GM12878 (cell line): ENCODE results near the gene GPR4. TPM values are rescaled to one million over a fixed set of nuclear protein-coding genes. Genes with fewer than 3 reads are reported as not detected.

Source experiments
- ATF7 ChIP-seq: fragments of 450-650 bp; IDR thresholded peaks from 2 replicates; pipeline ENCODE4 v1.6.1; 2016; ENCODE audit warnings: low read depth, mild to moderate bottlenecking
- CBFB ChIP-seq: IDR thresholded peaks from 2 replicates; pipeline ENCODE4 v1.6.1; 2016; ENCODE audit warnings: antibody characterized with exemption, low read depth
- CBX5 ChIP-seq: sonication (generic); IDR thresholded peaks from 2 replicates; pipeline ENCODE4 v1.6.1; 2016; ENCODE audit warnings: low read depth, moderate library complexity, mild to moderate bottlenecking, inconsistent platforms
- EP300 ChIP-seq, 2 experiments: fragments of 150-350 bp in 1 of 2; IDR thresholded peaks; 2 replicates each; pipeline ENCODE4 v1.6.1; 2011 to 2012; ENCODE audit warnings: low read depth in 2 of 2, low read length in 2 of 2, borderline replicate concordance in 1 of 2, improper control_type of control experiment in 1 of 2, inconsistent platforms in 1 of 2; ENCODE audit not compliant: control insufficient read depth in 1 of 2
- ETV6 ChIP-seq, 2 experiments: fragments of 450-650 bp in 1 of 2; IDR thresholded peaks in 1 of 2; conservative IDR thresholded peaks in 1 of 2; 2 replicates each; pipeline ENCODE4 v1.6.1; 2014; ENCODE audit warnings: antibody characterized with exemption in 1 of 2, borderline replicate concordance in 1 of 2, low read depth in 1 of 2, mild to moderate bottlenecking in 1 of 2, moderate library complexity in 1 of 2
- IKZF1 ChIP-seq: fragments of 450-650 bp; conservative IDR thresholded peaks from 2 replicates; pipeline ENCODE4 v1.6.1; 2017; ENCODE audit warnings: antibody characterized with exemption, mild to moderate bottlenecking
- JUNB ChIP-seq: IDR thresholded peaks from 2 replicates; pipeline ENCODE4 v1.6.1; 2016; ENCODE audit warnings: antibody characterized with exemption, mild to moderate bottlenecking
- JUND ChIP-seq: IDR thresholded peaks from 2 replicates; pipeline ENCODE4 v1.6.1; 2012; ENCODE audit warnings: low read depth, mild to moderate bottlenecking, low read length, improper control_type of control experiment, moderate library complexity
- KDM1A ChIP-seq: fragments of 200-600 bp; sonication (generic); IDR thresholded peaks from 2 replicates; pipeline ENCODE4 v1.6.1; 2016; ENCODE audit warnings: borderline replicate concordance
- MYC ChIP-seq: IDR thresholded peaks from 2 replicates; pipeline ENCODE4 v1.6.1; 2011; ENCODE audit warnings: mild to moderate bottlenecking, low read length, moderate library complexity, inconsistent platforms; ENCODE audit not compliant: insufficient read depth, insufficient replicate concordance, insufficient read length, severe bottlenecking
- RBBP5 ChIP-seq: fragments of 200-600 bp; sonication (generic); conservative IDR thresholded peaks from 2 replicates; pipeline ENCODE4 v1.6.1; 2016
- RUNX3 ChIP-seq: IDR thresholded peaks from 2 replicates; pipeline ENCODE4 v1.6.1; 2012; ENCODE audit warnings: low read length, inconsistent platforms
- SPI1 ChIP-seq: IDR thresholded peaks from 2 replicates; pipeline ENCODE4 v1.6.1; 2011; ENCODE audit warnings: low read depth, mild to moderate bottlenecking, low read length, moderate library complexity, borderline replicate concordance; ENCODE audit not compliant: insufficient read depth
- STAT1 ChIP-seq: fragments of 450-650 bp; conservative IDR thresholded peaks from 2 replicates; pipeline ENCODE4 v1.6.1; 2014; ENCODE audit warnings: antibody characterized with exemption, mild to moderate bottlenecking
- ZNF217 ChIP-seq: fragments of 450-650 bp; IDR thresholded peaks from 2 replicates; pipeline ENCODE4 v1.6.1; 2017; ENCODE audit warnings: antibody characterized with exemption, mild to moderate bottlenecking
- ZNF24 ChIP-seq: fragments of 450-650 bp; IDR thresholded peaks from 2 replicates; pipeline ENCODE4 v1.6.1; 2017; ENCODE audit warnings: antibody characterized with exemption, mild to moderate bottlenecking
- polyA plus RNA-seq, 11 experiments: library from polyadenylated mRNA; depleted of rRNA in 4 of 11; unstranded in 6 of 11; stranded (reverse) in 5 of 11; fragments of >200 nt; fragmentation: Nextera tagmentation in 4 of 11; fragmentation: Illumina TruSeq in 1 of 11; extraction: Ambion mirVana in 4 of 11; extraction: Trizol in 1 of 11; gene quantifications; 1 replicate in 1 of 11; 2 replicates in 10 of 11; pipeline versions ENCODE4 v1.2.1 to v1.2.3, GENCODE V29; 2011 to 2016; ENCODE audit warnings: inconsistent platforms in 2 of 11, missing spikeins in 2 of 11, low read depth in 1 of 11
- total RNA-seq, 4 experiments: library from RNA; depleted of rRNA in 3 of 4; stranded (reverse); fragments of >200 nt in 3 of 4; fragmentation: Illumina TruSeq in 1 of 4; extraction: Trizol in 1 of 4; gene quantifications; 2 replicates each; pipeline versions ENCODE4 v1.2.1 to v1.2.3, GENCODE V29; 2013 to 2021
- TF ChIP-seq, protein P1 (sequence below): IDR thresholded peaks from 2 replicates; pipeline ENCODE4 v1.6.1; 2011; ENCODE audit warnings: low read depth, mild to moderate bottlenecking, low read length, moderate library complexity, borderline replicate concordance; ENCODE audit errors: extremely low read depth
- TF ChIP-seq, protein P2 (sequence below): fragments of 450-650 bp; IDR thresholded peaks from 2 replicates; pipeline ENCODE4 v1.6.1; 2017; ENCODE audit warnings: antibody characterized with exemption, mild to moderate bottlenecking, moderate library complexity
- TF ChIP-seq, protein P3 (sequence below): fragments of 450-650 bp; formaldehyde crosslinking; IDR thresholded peaks from 2 replicates; pipeline ENCODE4 v1.4.0; 2020; ENCODE audit warnings: mild to moderate bottlenecking, moderate library complexity
- TF ChIP-seq, protein P4 (sequence below): fragments of 450-650 bp; formaldehyde crosslinking; IDR thresholded peaks from 2 replicates; pipeline ENCODE4 v1.5.0; 2022; ENCODE audit warnings: mild to moderate bottlenecking, missing genetic modification characterization

GPR4 gene
- total and polyA plus RNA-seq, 10 of the 15 experiments (the other 5 are each of a cell fraction or from before 2014, with no cell fraction given) = not detected

DNA sequence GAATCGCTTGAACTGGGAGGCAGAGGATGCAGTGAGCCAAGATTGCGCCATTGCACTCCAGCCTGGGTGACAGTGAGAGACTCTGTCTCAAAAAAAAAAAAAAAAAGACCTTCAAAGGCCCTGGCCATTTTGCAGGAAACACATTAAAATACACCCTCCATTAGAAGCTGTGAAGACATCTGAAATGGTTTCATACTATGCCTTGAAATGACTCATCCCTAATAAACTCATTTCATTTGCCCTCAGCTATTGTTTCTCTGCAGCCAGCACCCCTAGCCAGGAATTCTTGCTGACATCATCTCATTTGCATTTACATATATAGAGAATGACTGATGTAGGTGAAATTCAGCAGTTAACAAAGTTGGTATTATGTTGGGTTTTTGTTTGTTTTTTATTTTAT lies 28.5 kb upstream of the GPR4 start (continued):
- TF ChIP-seq EP300 (IDR thresholded peaks at IDR 0.05; ENCODE audit: borderline replicate concordance in 1 of 2, control insufficient read depth in 1 of 2, low read depth in 2 of 2, low read length in 2 of 2) (peak in 1 of 2 experiments; percentile 17; a peak in 1 of 4 replicates), RUNX3 (peak; percentile 13; the same call in 1 of the 2 replicates), ZNF217 (no peak), CBX5 (no peak), JUND (0 out of 2 replicates have a peak, but pooled peaks have one; percentile 31), ZNF24 (peak; percentile 63; the same call in 1 of the 2 replicates), RBBP5 (no peak), SPI1 (no peak), IKZF1 (0 out of 2 replicates have a peak, but pooled peaks have one; percentile 20), MYC (no peak), ATF7 (peak; percentile 73), ETV6 (conservative IDR thresholded peaks at IDR 0.05 in 1 of 2, IDR thresholded peaks at IDR 0.05 in 1 of 2; ENCODE audit: borderline replicate concordance in 1 of 2, low read depth in 1 of 2) (no peak), STAT1 (no peak), CBFB (no peak), JUNB (peak; percentile 84), KDM1A (no peak)
- TF ChIP-seq, protein P1, sequence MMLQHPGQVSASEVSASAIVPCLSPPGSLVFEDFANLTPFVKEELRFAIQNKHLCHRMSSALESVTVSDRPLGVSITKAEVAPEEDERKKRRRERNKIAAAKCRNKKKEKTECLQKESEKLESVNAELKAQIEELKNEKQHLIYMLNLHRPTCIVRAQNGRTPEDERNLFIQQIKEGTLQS = no peak
- TF ChIP-seq, protein P2, sequence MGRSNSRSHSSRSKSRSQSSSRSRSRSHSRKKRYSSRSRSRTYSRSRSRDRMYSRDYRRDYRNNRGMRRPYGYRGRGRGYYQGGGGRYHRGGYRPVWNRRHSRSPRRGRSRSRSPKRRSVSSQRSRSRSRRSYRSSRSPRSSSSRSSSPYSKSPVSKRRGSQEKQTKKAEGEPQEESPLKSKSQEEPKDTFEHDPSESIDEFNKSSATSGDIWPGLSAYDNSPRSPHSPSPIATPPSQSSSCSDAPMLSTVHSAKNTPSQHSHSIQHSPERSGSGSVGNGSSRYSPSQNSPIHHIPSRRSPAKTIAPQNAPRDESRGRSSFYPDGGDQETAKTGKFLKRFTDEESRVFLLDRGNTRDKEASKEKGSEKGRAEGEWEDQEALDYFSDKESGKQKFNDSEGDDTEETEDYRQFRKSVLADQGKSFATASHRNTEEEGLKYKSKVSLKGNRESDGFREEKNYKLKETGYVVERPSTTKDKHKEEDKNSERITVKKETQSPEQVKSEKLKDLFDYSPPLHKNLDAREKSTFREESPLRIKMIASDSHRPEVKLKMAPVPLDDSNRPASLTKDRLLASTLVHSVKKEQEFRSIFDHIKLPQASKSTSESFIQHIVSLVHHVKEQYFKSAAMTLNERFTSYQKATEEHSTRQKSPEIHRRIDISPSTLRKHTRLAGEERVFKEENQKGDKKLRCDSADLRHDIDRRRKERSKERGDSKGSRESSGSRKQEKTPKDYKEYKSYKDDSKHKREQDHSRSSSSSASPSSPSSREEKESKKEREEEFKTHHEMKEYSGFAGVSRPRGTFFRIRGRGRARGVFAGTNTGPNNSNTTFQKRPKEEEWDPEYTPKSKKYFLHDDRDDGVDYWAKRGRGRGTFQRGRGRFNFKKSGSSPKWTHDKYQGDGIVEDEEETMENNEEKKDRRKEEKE = no peak
- TF ChIP-seq, protein P3, sequence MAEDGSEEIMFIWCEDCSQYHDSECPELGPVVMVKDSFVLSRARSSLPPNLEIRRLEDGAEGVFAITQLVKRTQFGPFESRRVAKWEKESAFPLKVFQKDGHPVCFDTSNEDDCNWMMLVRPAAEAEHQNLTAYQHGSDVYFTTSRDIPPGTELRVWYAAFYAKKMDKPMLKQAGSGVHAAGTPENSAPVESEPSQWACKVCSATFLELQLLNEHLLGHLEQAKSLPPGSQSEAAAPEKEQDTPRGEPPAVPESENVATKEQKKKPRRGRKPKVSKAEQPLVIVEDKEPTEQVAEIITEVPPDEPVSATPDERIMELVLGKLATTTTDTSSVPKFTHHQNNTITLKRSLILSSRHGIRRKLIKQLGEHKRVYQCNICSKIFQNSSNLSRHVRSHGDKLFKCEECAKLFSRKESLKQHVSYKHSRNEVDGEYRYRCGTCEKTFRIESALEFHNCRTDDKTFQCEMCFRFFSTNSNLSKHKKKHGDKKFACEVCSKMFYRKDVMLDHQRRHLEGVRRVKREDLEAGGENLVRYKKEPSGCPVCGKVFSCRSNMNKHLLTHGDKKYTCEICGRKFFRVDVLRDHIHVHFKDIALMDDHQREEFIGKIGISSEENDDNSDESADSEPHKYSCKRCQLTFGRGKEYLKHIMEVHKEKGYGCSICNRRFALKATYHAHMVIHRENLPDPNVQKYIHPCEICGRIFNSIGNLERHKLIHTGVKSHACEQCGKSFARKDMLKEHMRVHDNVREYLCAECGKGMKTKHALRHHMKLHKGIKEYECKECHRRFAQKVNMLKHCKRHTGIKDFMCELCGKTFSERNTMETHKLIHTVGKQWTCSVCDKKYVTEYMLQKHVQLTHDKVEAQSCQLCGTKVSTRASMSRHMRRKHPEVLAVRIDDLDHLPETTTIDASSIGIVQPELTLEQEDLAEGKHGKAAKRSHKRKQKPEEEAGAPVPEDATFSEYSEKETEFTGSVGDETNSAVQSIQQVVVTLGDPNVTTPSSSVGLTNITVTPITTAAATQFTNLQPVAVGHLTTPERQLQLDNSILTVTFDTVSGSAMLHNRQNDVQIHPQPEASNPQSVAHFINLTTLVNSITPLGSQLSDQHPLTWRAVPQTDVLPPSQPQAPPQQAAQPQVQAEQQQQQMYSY (CRISPR knock-in tag) = no peak
- TF ChIP-seq, protein P4, sequence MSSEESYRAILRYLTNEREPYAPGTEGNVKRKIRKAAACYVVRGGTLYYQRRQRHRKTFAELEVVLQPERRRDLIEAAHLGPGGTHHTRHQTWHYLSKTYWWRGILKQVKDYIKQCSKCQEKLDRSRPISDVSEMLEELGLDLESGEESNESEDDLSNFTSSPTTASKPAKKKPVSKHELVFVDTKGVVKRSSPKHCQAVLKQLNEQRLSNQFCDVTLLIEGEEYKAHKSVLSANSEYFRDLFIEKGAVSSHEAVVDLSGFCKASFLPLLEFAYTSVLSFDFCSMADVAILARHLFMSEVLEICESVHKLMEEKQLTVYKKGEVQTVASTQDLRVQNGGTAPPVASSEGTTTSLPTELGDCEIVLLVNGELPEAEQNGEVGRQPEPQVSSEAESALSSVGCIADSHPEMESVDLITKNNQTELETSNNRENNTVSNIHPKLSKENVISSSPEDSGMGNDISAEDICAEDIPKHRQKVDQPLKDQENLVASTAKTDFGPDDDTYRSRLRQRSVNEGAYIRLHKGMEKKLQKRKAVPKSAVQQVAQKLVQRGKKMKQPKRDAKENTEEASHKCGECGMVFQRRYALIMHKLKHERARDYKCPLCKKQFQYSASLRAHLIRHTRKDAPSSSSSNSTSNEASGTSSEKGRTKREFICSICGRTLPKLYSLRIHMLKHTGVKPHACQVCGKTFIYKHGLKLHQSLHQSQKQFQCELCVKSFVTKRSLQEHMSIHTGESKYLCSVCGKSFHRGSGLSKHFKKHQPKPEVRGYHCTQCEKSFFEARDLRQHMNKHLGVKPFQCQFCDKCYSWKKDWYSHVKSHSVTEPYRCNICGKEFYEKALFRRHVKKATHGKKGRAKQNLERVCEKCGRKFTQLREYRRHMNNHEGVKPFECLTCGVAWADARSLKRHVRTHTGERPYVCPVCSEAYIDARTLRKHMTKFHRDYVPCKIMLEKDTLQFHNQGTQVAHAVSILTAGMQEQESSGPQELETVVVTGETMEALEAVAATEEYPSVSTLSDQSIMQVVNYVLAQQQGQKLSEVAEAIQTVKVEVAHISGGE (CRISPR knock-in tag) = no peak
